ENCODE measurements around the gene CEP112. TPM values are rescaled to one million over a fixed set of nuclear protein-coding genes. Genes with fewer than 3 reads are reported as not detected.

CEP112 gene
- total RNA-seq, 1 donor from 2014 or later: 9.7 TPM

GRCh38 chr17:65926599-65926998 is 265.3 kb downstream of the CEP112 start:
- H3K27me3 ChIP-seq: no peaks in the 10 kb centered on the region
- H3K9me3 Mint-ChIP-seq: peaks cover 5% of the 10 kb centered on the region

GRCh38 chr17:65925606-65926307 is 266.2 kb downstream of the CEP112 start:
- H3K4me1 Mint-ChIP-seq: peaks cover 19% of the 10 kb centered on the region
- no peaks in the 10 kb centered on the region for H3K79me2 ChIP-seq (ENCODE audit: low read depth)
- H3K4me2 ChIP-seq: no peak overlapping the region
- H3K27me3 ChIP-seq: no peaks in the 10 kb centered on the region
- peaks cover 3% of the 10 kb centered on the region for H3K9me3 Mint-ChIP-seq
- H3K36me3 Mint-ChIP-seq: peaks cover 25% of the 10 kb centered on the region
- H3K27ac Mint-ChIP-seq: no peak overlapping the region
- H3K4me3 Mint-ChIP-seq: no peak overlapping the region
- H3K9me3 ChIP-seq (ENCODE audit: low read depth): no peaks in the 10 kb centered on the region
- H3F3A ChIP-seq (ENCODE audit: low read depth): no peaks in the 10 kb centered on the region
- no peaks in the 10 kb centered on the region for H3K4me1 ChIP-seq
- TF ChIP-seq CTCF (IDR thresholded peaks at IDR 0.05): no peak
- no peak for TF ChIP-seq EZH2phosphoT487 (IDR thresholded peaks at IDR 0.05)
- TF ChIP-seq EZH2 (IDR thresholded peaks at IDR 0.05): no peak
- H2AFZ ChIP-seq (replicated peaks): no peak overlapping the region
- H3K27ac ChIP-seq: no peak overlapping the region
- H3K36me3 ChIP-seq: no peaks in the 10 kb centered on the region
- no peaks in the 10 kb centered on the region for H3K27me3 Mint-ChIP-seq (ENCODE audit: insufficient read depth, low read depth)
- no peak for DNase-seq (ENCODE audit: low spot score)
- no peak overlapping the region for H3K4me3 ChIP-seq
- no peaks in the 10 kb centered on the region for H4K20me1 ChIP-seq (ENCODE audit: low read depth)
- no peak overlapping the region for H3K9ac ChIP-seq

More at GRCh38 chr17:65926599-65926998, 265.3 kb downstream of the CEP112 start:
- Mint-ChIP-seq H3K27ac (no peak overlapping the region), H3K4me1 (peaks cover 12% of the 10 kb centered on the region), H3K36me3 (peaks cover 25% of the 10 kb centered on the region), H3K27me3 (ENCODE audit: insufficient read depth, low read depth) (no peaks in the 10 kb centered on the region), H3K4me3 (no peak overlapping the region)
- Histone ChIP-seq H3K4me2 (no peak overlapping the region), H4K20me1 (ENCODE audit: low read depth) (no peaks in the 10 kb centered on the region), H3K79me2 (ENCODE audit: low read depth) (no peaks in the 10 kb centered on the region), H3K9me3 (ENCODE audit: low read depth) (no peaks in the 10 kb centered on the region), H3K36me3 (no peaks in the 10 kb centered on the region), H3K4me3 (no peak overlapping the region), H3K4me1 (no peaks in the 10 kb centered on the region), H3K9ac (no peak overlapping the region), H3K27ac (no peak overlapping the region), H2AFZ (replicated peaks) (no peak overlapping the region), H3F3A (ENCODE audit: low read depth) (no peaks in the 10 kb centered on the region)
- DNase-seq (ENCODE audit: low spot score): no peak
- TF ChIP-seq EZH2phosphoT487 (IDR thresholded peaks at IDR 0.05) (no peak), CTCF (IDR thresholded peaks at IDR 0.05) (no peak), EZH2 (IDR thresholded peaks at IDR 0.05) (no peak)

- H3K79me2 ChIP-seq (ENCODE audit: low read depth): no peaks in the 10 kb centered on the region
Observed at GRCh38 chr17:65920996-65921395, 270.9 kb downstream of the CEP112 start.

More at GRCh38 chr17:65920996-65921395, 270.9 kb downstream of the CEP112 start:
- Mint-ChIP-seq H3K4me3 (no peak overlapping the region), H3K36me3 (peaks cover 16% of the 10 kb centered on the region), H3K27ac (no peak overlapping the region), H3K9me3 (no peaks in the 10 kb centered on the region), H3K4me1 (peaks cover 29% of the 10 kb centered on the region), H3K27me3 (ENCODE audit: insufficient read depth, low read depth) (peaks cover 4% of the 10 kb centered on the region)
- Histone ChIP-seq H3K27me3 (no peaks in the 10 kb centered on the region), H3K4me3 (no peak overlapping the region), H3K27ac (no peak overlapping the region), H4K20me1 (ENCODE audit: low read depth) (no peaks in the 10 kb centered on the region), H3K36me3 (no peaks in the 10 kb centered on the region), H3K4me1 (peaks cover 11% of the 10 kb centered on the region), H3K9me3 (ENCODE audit: low read depth) (no peaks in the 10 kb centered on the region), H3F3A (ENCODE audit: low read depth) (no peaks in the 10 kb centered on the region), H3K9ac (no peak overlapping the region), H3K4me2 (no peak overlapping the region), H2AFZ (replicated peaks) (no peak overlapping the region)
- TF ChIP-seq EZH2 (IDR thresholded peaks at IDR 0.05): no peak
- no peak for TF ChIP-seq EZH2phosphoT487 (IDR thresholded peaks at IDR 0.05)
- TF ChIP-seq CTCF (IDR thresholded peaks at IDR 0.05): no peak
- DNase-seq (ENCODE audit: low spot score): no peak

All from neural progenitor cell (in vitro differentiated cells).